AG04450 (cell line): ENCODE results near the gene CCNE1. TPM values are rescaled to one million over a fixed set of nuclear protein-coding genes. Genes with fewer than 3 reads are reported as not detected.

Source experiments
- CTCF ChIA-PET: fragments of 300-600, 350-600 bp; formaldehyde crosslinking; extraction: SDS; loops from one replicate; lab custom pipeline; 2022; ENCODE audit warnings: antibody characterized with exemption, inconsistent platforms; lab: Charles Lee
- POLR2A ChIA-PET: fragments of 350-600 bp; formaldehyde crosslinking; extraction: SDS; loops from one replicate; lab custom pipeline; 2021; ENCODE audit warnings: antibody characterized with exemption, inconsistent platforms; lab: Yijun Ruan, JAX
- DNase-seq: peaks from one replicate; pipeline ENCODE4 v3.0.0-alpha.2; 2011; ENCODE audit warnings: low read depth, low spot score
- H3K27ac ChIP-seq: one replicate; pipeline ENCODE4 v1.5.1; 2012; ENCODE audit warnings: low read depth, low read length, control low read depth
- H3K27me3 ChIP-seq: one replicate; pipeline ENCODE4 v1.6.0; 2012; ENCODE audit warnings: low read length; ENCODE audit not compliant: control insufficient read depth, insufficient read depth
- H3K4me3 ChIP-seq: 2 replicates; pipeline ENCODE4 v1.5.1; 2011; ENCODE audit warnings: mild to moderate bottlenecking, low read depth, low read length, control low read depth
- H3K9me3 ChIP-seq: 2 replicates; pipeline ENCODE4 v1.5.1; 2012; ENCODE audit warnings: low read length; ENCODE audit not compliant: control insufficient read depth, insufficient read depth
- CTCF ChIP-seq: IDR thresholded peaks from 2 replicates; pipeline ENCODE4 v1.5.1; 2011; ENCODE audit warnings: low read depth, low read length, control low read depth, inconsistent platforms
- polyA plus RNA-seq: library from polyadenylated mRNA; depleted of rRNA; stranded (reverse); fragments of >200 nt; gene quantifications from 2 replicates; pipeline ENCODE4 v1.2.3, GENCODE V29; 2011

CCNE1 gene
- polyA plus RNA-seq, 1 experiment = 4.8 TPM

DNA sequence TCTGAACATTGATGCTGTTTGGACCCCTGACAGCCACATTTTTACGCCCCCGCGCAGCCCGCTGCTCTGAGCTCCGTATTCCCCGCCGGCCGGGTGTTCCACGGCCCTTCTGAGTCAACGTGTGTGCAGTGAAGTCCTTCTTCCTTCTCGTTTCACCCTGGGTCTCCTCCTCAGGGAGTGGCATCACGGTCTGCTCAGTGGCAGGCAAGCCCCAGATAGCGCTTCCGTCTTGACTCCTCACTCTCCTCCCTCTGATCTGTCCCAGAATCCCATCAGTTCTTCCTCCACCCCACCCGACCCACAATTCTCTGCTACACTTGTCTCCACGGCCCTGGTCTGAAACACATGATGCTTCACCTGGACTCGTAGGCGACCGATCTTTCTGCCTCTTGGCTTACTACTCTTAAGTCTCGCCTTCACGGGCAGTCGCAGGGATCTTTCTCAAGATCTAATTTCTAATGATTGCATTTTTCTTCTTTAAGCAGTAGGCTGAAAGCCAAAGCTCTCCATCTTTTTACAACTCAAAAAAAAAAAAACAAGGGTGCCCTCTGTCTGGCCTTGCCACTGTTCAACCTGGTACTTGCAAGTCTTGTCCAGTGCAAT lies 33.9 kb downstream of the CCNE1 start:
- Histone ChIP-seq H3K4me3 (peak overlapping the region; percentile 81), H3K27me3 (peaks cover 15% of the 10 kb centered on the region), H3K27ac (peak overlapping the region; percentile 78), H3K9me3 (peaks cover 6% of the 10 kb centered on the region; the same call in 1 of the 2 replicates)
- DNase-seq = no peak
- CTCF ChIA-PET = interaction anchor here (0.6 to 1.0 kb wide), 4 partner anchors 84 to 837 kb away, joined by 3 read pairs; partner anchors contain the start of gene URI1
- no peak for TF ChIP-seq CTCF
- POLR2A ChIA-PET = no interaction called here

DNA sequence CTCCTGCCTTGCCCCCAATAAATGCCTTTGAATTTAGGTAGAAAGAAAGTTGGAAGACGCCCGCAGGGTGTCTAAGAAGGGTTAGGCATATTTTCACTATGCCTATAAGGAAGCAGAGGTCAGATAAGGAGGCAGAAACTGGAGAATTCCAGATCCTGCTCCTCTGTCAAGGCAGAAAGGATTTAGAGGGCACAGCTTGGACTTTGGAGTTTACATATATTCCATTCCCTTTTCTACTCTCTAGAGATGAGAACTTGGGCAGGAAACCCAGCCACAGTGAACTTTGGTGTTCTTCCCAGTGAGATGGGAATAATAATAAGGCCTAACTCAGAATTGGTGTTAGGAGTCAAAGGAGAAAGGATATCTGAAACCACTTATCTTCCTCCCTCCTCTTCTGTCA lies 37.4 kb downstream of the CCNE1 start:
- ChIA-PET POLR2A (no interaction called here), CTCF (interaction anchor here (1.2 kb wide), 1 partner anchor 23 kb away, joined by 3 read pairs; no protein-coding TSS in a partner anchor)
- no peak for DNase-seq
- Histone ChIP-seq H3K27ac (no peak overlapping the region), H3K4me3 (no peak overlapping the region), H3K9me3 (peaks cover under 1% of the 10 kb centered on the region; the same call in 1 of the 2 replicates), H3K27me3 (no peaks in the 10 kb centered on the region)
- no peak for TF ChIP-seq CTCF

GRCh38 chr19:29850482-29850881 lies 38.7 kb downstream of the CCNE1 start:
- POLR2A ChIA-PET = no interaction called here
- CTCF ChIA-PET = interaction anchor here (0.6 to 1.4 kb wide), 3 partner anchors 19 to 240 kb away, joined by 3 read pairs; no protein-coding TSS in a partner anchor
- Histone ChIP-seq H3K27me3 (peaks cover 3% of the 10 kb centered on the region), H3K9me3 (no peaks in the 10 kb centered on the region), H3K27ac (no peak overlapping the region), H3K4me3 (no peak overlapping the region)
- no peak for DNase-seq
- no peak for TF ChIP-seq CTCF

DNA sequence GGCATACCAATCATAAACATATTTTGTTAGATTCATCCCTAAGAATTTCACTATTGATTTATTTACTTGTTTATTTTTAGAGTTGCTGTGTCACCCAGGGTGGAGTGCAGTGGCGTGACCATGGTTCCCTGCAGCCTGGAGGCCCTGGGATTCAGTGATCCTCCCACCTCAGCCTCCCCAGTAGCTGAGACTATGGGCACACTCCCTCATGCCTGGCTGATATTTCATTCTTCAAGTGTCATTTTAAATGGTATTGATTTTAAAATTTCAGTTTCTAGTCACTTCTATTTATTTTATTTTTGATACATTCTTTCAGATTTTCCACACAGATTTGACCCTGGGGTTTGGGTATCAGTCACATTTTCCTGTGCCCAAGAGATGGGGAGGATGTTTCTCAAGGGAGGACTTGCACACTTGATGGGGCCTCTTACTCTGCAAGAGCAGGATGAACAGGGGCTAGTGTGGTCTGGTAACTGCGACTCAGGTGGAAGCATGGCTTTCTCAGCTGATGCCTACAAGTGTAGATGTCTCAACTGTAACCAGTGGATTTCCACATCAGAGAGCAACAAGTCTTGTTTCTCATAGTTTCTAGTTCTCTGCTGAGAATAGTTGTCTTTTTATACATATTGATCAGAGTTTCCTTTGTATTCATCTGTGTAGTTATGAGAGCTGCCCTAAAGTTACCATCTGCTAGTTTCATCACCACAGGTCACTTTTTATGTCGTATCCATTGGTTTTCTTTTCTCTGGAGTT lies 40.2 kb downstream of the CCNE1 start:
- no peak for TF ChIP-seq CTCF
- peaks cover 3% of the 10 kb centered on the region for H3K27me3 ChIP-seq
- no peak overlapping the region for H3K4me3 ChIP-seq
- no peaks in the 10 kb centered on the region for H3K9me3 ChIP-seq
- ChIA-PET POLR2A (no interaction called here), CTCF (interaction anchor here (1.4 kb wide), 1 partner anchor 135 kb away, joined by 3 read pairs; no protein-coding TSS in a partner anchor)
- H3K27ac ChIP-seq = no peak overlapping the region
- no peak for DNase-seq

DNA sequence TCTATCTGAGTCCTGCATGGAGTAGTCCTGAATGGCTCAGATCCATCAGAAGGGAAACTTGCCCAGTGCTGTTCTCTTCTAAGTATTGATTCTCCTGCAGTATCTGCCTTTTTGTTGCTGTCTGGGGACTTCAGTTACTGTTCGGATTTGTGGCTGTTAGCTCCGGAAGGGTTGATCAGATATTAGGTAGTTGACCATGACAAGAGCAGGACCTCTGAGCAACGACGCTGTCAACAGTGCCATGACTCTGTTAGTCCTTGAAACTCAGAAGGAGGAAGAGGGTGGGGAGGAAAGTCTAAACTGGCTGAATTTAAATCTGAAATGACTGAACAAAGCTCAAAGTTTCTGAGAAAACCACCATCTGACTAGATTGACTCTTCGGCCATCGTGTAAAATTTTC lies 42.2 kb downstream of the CCNE1 start:
- TF ChIP-seq CTCF = no peak
- Histone ChIP-seq H3K9me3 (no peaks in the 10 kb centered on the region), H3K27me3 (peaks cover 3% of the 10 kb centered on the region), H3K4me3 (no peak overlapping the region), H3K27ac (no peak overlapping the region)
- no peak for DNase-seq
- CTCF ChIA-PET = interaction anchor here (1.0 to 1.1 kb wide), 2 partner anchors 20 to 126 kb away, joined by 3 to 5 read pairs; no protein-coding TSS in a partner anchor
- POLR2A ChIA-PET = no interaction called here
